Measurements from ENCODE around the gene VMAC.

GRCh38 chr19:5904352-5905113 is at the start of gene VMAC:
- no peak for TF ChIP-seq CTCF (IDR thresholded peaks at IDR 0.05; ENCODE audit: insufficient read depth, low read length, poor library complexity, severe bottlenecking)
- TF ChIP-seq EZH2phosphoT487 (conservative IDR thresholded peaks at IDR 0.05; ENCODE audit: low read length) = no peak
